Keratinocyte (primary cell): ENCODE data around the gene FASTKD2. TPM values are rescaled to one million over a fixed set of nuclear protein-coding genes. Genes with fewer than 3 reads are reported as not detected.

Experiments used
- DNase-seq: peaks from one replicate; pipeline ENCODE4 v3.0.0-alpha.2; 2011; ENCODE audit warnings: low read depth, missing footprints, low spot score
- FAIRE-seq: peaks from 2 replicates; lab custom pipeline; 2011; peaks lifted over from hg19 to GRCh38; lab: Jason Lieb, UNC
- H2AFZ ChIP-seq: 2 replicates; pipeline ENCODE4 v1.6.0; 2012; ENCODE audit warnings: low read length, control low read depth, inconsistent platforms; ENCODE audit not compliant: control insufficient read depth
- H3K27ac ChIP-seq: 2 replicates; pipeline ENCODE4 v1.5.1; 2011; ENCODE audit warnings: low read length; ENCODE audit not compliant: control insufficient read depth, insufficient read depth
- H3K27me3 ChIP-seq: 3 replicates; pipeline ENCODE4 v1.6.0; 2011; ENCODE audit warnings: low read length; ENCODE audit not compliant: control insufficient read depth, insufficient read depth; ENCODE audit errors: extremely low read depth
- H3K36me3 ChIP-seq, 2 experiments: 2 replicates in 1 of 2; 3 replicates in 1 of 2; pipeline ENCODE4 v1.5.1; 2011; ENCODE audit warnings: low read length in 2 of 2, mild to moderate bottlenecking in 1 of 2; ENCODE audit not compliant: control insufficient read depth in 2 of 2, insufficient read depth in 2 of 2; ENCODE audit errors: extremely low read depth in 1 of 2
- H3K4me1 ChIP-seq: 3 replicates; pipeline ENCODE4 v1.5.1; 2011; ENCODE audit warnings: low read length; ENCODE audit not compliant: control insufficient read depth, insufficient read depth; ENCODE audit errors: extremely low read depth
- H3K4me2 ChIP-seq: 3 replicates; pipeline ENCODE4 v1.6.0; 2011; ENCODE audit warnings: low read depth, low read length; ENCODE audit not compliant: control insufficient read depth, insufficient read depth; ENCODE audit errors: extremely low read depth
- H3K4me3 ChIP-seq, 3 experiments: fragments of 200-600 bp in 1 of 3; sonication (generic) in 1 of 3; 2 replicates in 2 of 3; 3 replicates in 1 of 3; pipeline ENCODE4 v1.5.1; 2011 to 2016; ENCODE audit warnings: low read length in 3 of 3, mild to moderate bottlenecking in 3 of 3, control low read depth in 2 of 3, inconsistent platforms in 1 of 3, low read depth in 1 of 3, mixed read lengths in 1 of 3, mixed run types in 1 of 3, moderate library complexity in 1 of 3; ENCODE audit not compliant: control insufficient read depth in 2 of 3, insufficient read depth in 2 of 3; ENCODE audit errors: extremely low read depth in 1 of 3
- H3K79me2 ChIP-seq: 2 replicates; pipeline ENCODE4 v1.6.0; 2012; ENCODE audit warnings: low read length; ENCODE audit not compliant: control insufficient read depth, insufficient read depth
- H3K9ac ChIP-seq: 3 replicates; pipeline ENCODE4 v1.6.0; 2011; ENCODE audit warnings: low read length; ENCODE audit not compliant: control insufficient read depth, insufficient read depth; ENCODE audit errors: extremely low read depth
- H3K9me1 ChIP-seq: 3 replicates; pipeline ENCODE4 v1.6.0; 2011; ENCODE audit warnings: low read length; ENCODE audit not compliant: control insufficient read depth, insufficient read depth; ENCODE audit errors: extremely low read depth
- H3K9me3 ChIP-seq: 2 replicates; pipeline ENCODE4 v1.5.1; 2012; ENCODE audit warnings: low read depth, low read length; ENCODE audit not compliant: control insufficient read depth
- H4K20me1 ChIP-seq: 3 replicates; pipeline ENCODE4 v1.6.0; 2011; ENCODE audit warnings: low read length; ENCODE audit not compliant: control insufficient read depth, insufficient read depth; ENCODE audit errors: extremely low read depth
- CTCF ChIP-seq, 3 experiments: IDR thresholded peaks in 1 of 3; conservative IDR thresholded peaks in 1 of 3; optimal IDR thresholded peaks in 1 of 3; 2 replicates in 2 of 3; 3 replicates in 1 of 3; pipeline versions ENCODE3 to v1.5.1; 2011; ENCODE audit warnings: low read length in 3 of 3, mild to moderate bottlenecking in 3 of 3, moderate library complexity in 2 of 3, control low read depth in 1 of 3, inconsistent platforms in 1 of 3; ENCODE audit not compliant: insufficient read depth in 2 of 3; ENCODE audit errors: extremely low read depth in 1 of 3
- EZH2 ChIP-seq: IDR thresholded peaks from one replicate; pipeline ENCODE4 v1.6.1; 2012; ENCODE audit warnings: inconsistent platforms, mild to moderate bottlenecking, low read length, moderate library complexity
- dilution Hi-C: fragments of 300-500 bp; cut with MboI; formaldehyde crosslinking; loops from one replicate; pipeline ENCODE4 v1.7.0; 2020; ENCODE audit warnings: low sequenced_read_pairs; ENCODE audit not compliant: extremely low pct_ligation_motif_present
- polyA plus RNA-seq, 5 experiments: library from polyadenylated mRNA; depleted of rRNA in 3 of 5; stranded (reverse) in 3 of 5; stranded (forward) in 1 of 5; unstranded in 1 of 5; fragments of >200 nt; gene quantifications; 1 replicate in 1 of 5; 2 replicates in 3 of 5; 3 replicates in 1 of 5; pipeline versions ENCODE4 v1.2.1 to v1.2.3, GENCODE V29; 2011 to 2012; ENCODE audit warnings: missing spikeins in 2 of 5, low read depth in 1 of 5, low replicate concordance in 1 of 5

Gene FASTKD2
- polyA plus RNA-seq, 1 donor (not counting 4 experiments of a cell fraction or from before 2014, with no cell fraction given) = 51.1 TPM

- H3K36me3 ChIP-seq = no peaks in the 10 kb centered on the region
- no peaks in the 10 kb centered on the region for H3K4me1 ChIP-seq
- H3K27ac ChIP-seq = no peak overlapping the region
- H3K4me2 ChIP-seq = no peak overlapping the region
- H3K9me3 ChIP-seq = no peaks in the 10 kb centered on the region
- no peak overlapping the region for H3K9ac ChIP-seq
- no peak overlapping the region for H2AFZ ChIP-seq
- H3K9me1 ChIP-seq = no peaks in the 10 kb centered on the region
- H4K20me1 ChIP-seq = no peaks in the 10 kb centered on the region
- H3K27me3 ChIP-seq = no peaks in the 10 kb centered on the region
- DNase-seq (no peak), FAIRE-seq (no peak)
- no peaks in the 10 kb centered on the region for H3K79me2 ChIP-seq
- dilution Hi-C loops = no loop called here
- no peak overlapping the region for H3K4me3 ChIP-seq
- no peak for TF ChIP-seq EZH2
- no peak for TF ChIP-seq CTCF (optimal IDR thresholded peaks at IDR 0.05 in 1 of 3, IDR thresholded peaks at IDR 0.05 in 1 of 3, conservative IDR thresholded peaks at IDR 0.05 in 1 of 3; ENCODE audit: extremely low read depth in 1 of 3, insufficient read depth in 2 of 3, low read length in 3 of 3)
Measured at GRCh38 chr2:206723288-206723687, 42.1 kb upstream of the FASTKD2 start.

- H3K9me1 ChIP-seq = no peaks in the 10 kb centered on the region
- no peak for DNase-seq
- H3K4me1 ChIP-seq = no peaks in the 10 kb centered on the region
- H3K9me3 ChIP-seq = no peaks in the 10 kb centered on the region
- no peaks in the 10 kb centered on the region for H4K20me1 ChIP-seq
- no peak overlapping the region for H3K4me3 ChIP-seq
- H3K36me3 ChIP-seq = no peaks in the 10 kb centered on the region
- H2AFZ ChIP-seq = no peak overlapping the region
- no peak for FAIRE-seq
- TF ChIP-seq CTCF (optimal IDR thresholded peaks at IDR 0.05 in 1 of 3, IDR thresholded peaks at IDR 0.05 in 1 of 3, conservative IDR thresholded peaks at IDR 0.05 in 1 of 3; ENCODE audit: extremely low read depth in 1 of 3, insufficient read depth in 2 of 3, low read length in 3 of 3) (no peak), EZH2 (no peak)
- H3K9ac ChIP-seq = no peak overlapping the region
- H3K27me3 ChIP-seq = no peaks in the 10 kb centered on the region
- dilution Hi-C loops = no loop called here
- no peak overlapping the region for H3K4me2 ChIP-seq
- H3K79me2 ChIP-seq = no peaks in the 10 kb centered on the region
- H3K27ac ChIP-seq = no peak overlapping the region
Measured at GRCh38 chr2:206727287-206727686, 38.1 kb upstream of the FASTKD2 start.
